Ovary (tissue), 9 donors: ENCODE results near the gene FAM149A. TPM values are rescaled to one million over a fixed set of nuclear protein-coding genes. Genes with fewer than 3 reads are reported as not detected.

Experiments used
- DNase-seq, 5 donors: peaks; one replicate each; pipeline ENCODE4 v3.0.0-alpha.2; 2019 to 2020
- H3K27ac ChIP-seq, 2 donors: fragments of 200-600 bp; one replicate each; pipeline versions ENCODE4 v1.5.1 to v1.8.0; 2019 to 2022
- H3K27me3 ChIP-seq: fragments of 200-600 bp; one replicate; pipeline ENCODE4 v1.8.0; 2022
- H3K36me3 ChIP-seq: fragments of 200-600 bp; sonication (generic); one replicate; pipeline ENCODE4 v1.5.1; 2019
- H3K4me1 ChIP-seq: one replicate; pipeline ENCODE4 v1.8.1; 2013; ENCODE audit warnings: mild to moderate bottlenecking, moderate library complexity; ENCODE audit not compliant: insufficient read depth
- H3K4me3 ChIP-seq: fragments of 200-600 bp; sonication (generic); one replicate; pipeline ENCODE4 v1.5.1; 2017
- H3K9me3 ChIP-seq, 2 donors: fragments of 200-600 bp in 1 of 2; sonication (generic) in 1 of 2; one replicate each; pipeline versions ENCODE4 v1.5.1 to v1.8.1; 2013 to 2019; ENCODE audit warnings: mild to moderate bottlenecking in 1 of 2, moderate library complexity in 1 of 2
- EP300 ChIP-seq: sonication (generic); formaldehyde crosslinking; IDR thresholded peaks from one replicate; pipeline ENCODE4 v1.6.1; 2017; ENCODE audit warnings: antibody characterized with exemption
- POLR2A ChIP-seq: fragments of 450-650 bp; IDR thresholded peaks from one replicate; pipeline ENCODE4 v1.6.1; 2017; ENCODE audit warnings: antibody characterized with exemption, mild to moderate bottlenecking, moderate library complexity
- WGBS, 3 donors: extraction: QIAGEN DNeasy Blood & Tissue Kit in 1 of 3; methylation state at CpG; one replicate each; pipeline versions ENCODE4 v1.1.5 to v1.1.7; 2013 to 2017; 5-methylcytosine and 5-hydroxymethylcytosine counted together
- intact Hi-C, 4 donors: fragments of 100-400 bp; cut with DNase I; formaldehyde crosslinking; loops; one replicate each; pipeline versions ENCODE4 v1.11.0 to v1.15.1; 2022 to 2023
- polyA plus RNA-seq, 2 donors: library from polyadenylated mRNA; stranded (reverse); fragments of 200-250 nt in 1 of 2; fragments of 350-450 nt in 1 of 2; fragmentation: Illumina TruSeq in 1 of 2; extraction: RNeasy Lipid Tissue Mini Kit (QIAGEN cat#74804) in 1 of 2; gene quantifications; one replicate each; pipeline ENCODE4 v1.2.3, GENCODE V29; 2013 to 2014
- total RNA-seq, 7 donors: library from RNA; depleted of rRNA in 2 of 7; stranded (reverse); fragments of >200 nt in 2 of 7; fragmentation: NEBNext Ultra II Directional in 3 of 7; extraction: Animal tissue kit (Norgen Biotek cat#: 25700) in 3 of 7; gene quantifications; one replicate each; pipeline versions ENCODE4 v1.1.0 to v1.2.4, GENCODE V29; 2016 to 2023
- TF ChIP-seq, protein P1 (sequence below), 3 donors: fragments of 450-650 bp in 2 of 3; fragments of 200-600 bp in 1 of 3; IDR thresholded peaks; one replicate each; pipeline versions ENCODE4 v1.5.1 to v1.8.0; 2016 to 2022; ENCODE audit warnings: antibody characterized with exemption in 3 of 3, mild to moderate bottlenecking in 1 of 3
- donor health status: DM: no; HTN: no; CAD: no; lungs with moderate emphysema.
- donor health status: DM: no; HTN: no; CAD: no.
- donor health status: Bipolar disorder and iron deficiency.
- donor health status: DM: yes; HTN: yes; CAD: no.
- donor health status: DM: no; HTN: no; CAD: no.
- donor health status: DM: yes; HTN: yes; CAD: no.

The FAM149A gene
- total and polyA plus RNA-seq, 9 donors = 6.4 to 16.1 (median 12.7) TPM

DNA sequence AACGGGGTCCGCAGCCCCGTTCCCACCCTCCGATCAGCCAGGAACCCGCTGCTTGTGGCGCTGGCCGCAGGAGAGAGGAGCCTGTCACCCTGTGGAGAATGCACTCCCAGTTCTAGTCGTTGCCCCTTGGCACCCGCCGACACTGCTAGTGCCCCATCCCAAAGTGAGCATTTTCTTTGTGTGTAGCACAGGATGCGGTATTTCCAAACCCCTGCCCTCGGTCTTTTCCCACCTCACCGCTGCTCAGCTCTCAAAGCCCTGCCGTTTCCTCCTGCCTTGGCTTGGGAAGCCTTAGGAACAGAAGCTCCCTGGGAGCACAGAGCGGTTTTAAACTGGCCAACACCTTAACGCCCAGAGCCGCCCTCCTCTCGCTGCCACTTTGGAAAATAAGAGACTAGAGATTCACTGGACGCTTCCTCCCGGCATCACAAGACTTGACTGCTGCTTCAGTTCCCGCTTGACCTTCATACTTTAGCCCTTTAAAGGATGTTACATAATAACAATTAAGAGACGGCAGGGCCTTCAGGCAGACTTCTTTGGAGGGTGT is 87.6 kb downstream of the FAM149A start:
- Histone ChIP-seq H3K36me3 (no peaks in the 10 kb centered on the region), H3K27me3 (no peaks in the 10 kb centered on the region), H3K4me1 (peaks cover 6% of the 10 kb centered on the region), H3K27ac (peak overlapping the region; percentile 95 to 97), H3K9me3 (no peaks in the 10 kb centered on the region), H3K4me3 (peak overlapping the region; percentile 79)
- intact Hi-C loops = loop anchor here in 2 of 4 donors (5.0 to 10.0 kb wide), 2 partner anchors 40 to 47 kb away; no protein-coding TSS in a partner anchor
- TF ChIP-seq, protein P1, sequence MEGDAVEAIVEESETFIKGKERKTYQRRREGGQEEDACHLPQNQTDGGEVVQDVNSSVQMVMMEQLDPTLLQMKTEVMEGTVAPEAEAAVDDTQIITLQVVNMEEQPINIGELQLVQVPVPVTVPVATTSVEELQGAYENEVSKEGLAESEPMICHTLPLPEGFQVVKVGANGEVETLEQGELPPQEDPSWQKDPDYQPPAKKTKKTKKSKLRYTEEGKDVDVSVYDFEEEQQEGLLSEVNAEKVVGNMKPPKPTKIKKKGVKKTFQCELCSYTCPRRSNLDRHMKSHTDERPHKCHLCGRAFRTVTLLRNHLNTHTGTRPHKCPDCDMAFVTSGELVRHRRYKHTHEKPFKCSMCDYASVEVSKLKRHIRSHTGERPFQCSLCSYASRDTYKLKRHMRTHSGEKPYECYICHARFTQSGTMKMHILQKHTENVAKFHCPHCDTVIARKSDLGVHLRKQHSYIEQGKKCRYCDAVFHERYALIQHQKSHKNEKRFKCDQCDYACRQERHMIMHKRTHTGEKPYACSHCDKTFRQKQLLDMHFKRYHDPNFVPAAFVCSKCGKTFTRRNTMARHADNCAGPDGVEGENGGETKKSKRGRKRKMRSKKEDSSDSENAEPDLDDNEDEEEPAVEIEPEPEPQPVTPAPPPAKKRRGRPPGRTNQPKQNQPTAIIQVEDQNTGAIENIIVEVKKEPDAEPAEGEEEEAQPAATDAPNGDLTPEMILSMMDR (IDR thresholded peaks at IDR 0.05) = peak in 1 of 3 donors; percentile 14
- TF ChIP-seq POLR2A = peak; percentile 31
- TF ChIP-seq EP300 = no peak
- peak in 4 of 5 donors; percentile 39 to 63 (median 54) for DNase-seq
- WGBS, 3 donors = 0 to 1% (median 0%) methylated on average over 20 to 22 of the region's 22 CpGs

DNA sequence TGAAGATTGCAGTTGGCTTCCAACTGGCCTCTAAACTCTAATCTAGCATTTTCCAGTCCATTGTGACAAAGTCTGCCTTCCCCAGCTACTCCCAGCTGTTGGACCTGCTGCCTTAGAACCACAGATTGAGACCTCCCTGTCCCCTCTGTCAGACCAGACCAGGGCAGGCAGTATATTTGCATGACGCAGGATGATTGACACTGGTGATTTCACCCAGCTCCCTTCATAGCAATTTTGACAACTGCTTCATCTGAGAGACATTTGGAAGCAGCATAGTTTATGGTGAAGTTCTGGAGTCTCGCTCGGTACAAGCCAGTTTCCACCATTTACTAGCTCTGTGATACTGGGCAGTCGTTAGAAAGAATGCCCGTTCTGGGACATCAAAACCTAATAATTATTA is 89.3 kb downstream of the FAM149A start:
- DNase-seq = no peak
- Histone ChIP-seq H3K4me1 (peaks cover 6% of the 10 kb centered on the region), H3K9me3 (no peaks in the 10 kb centered on the region), H3K27ac (no peak overlapping the region), H3K27me3 (no peaks in the 10 kb centered on the region), H3K4me3 (no peak overlapping the region), H3K36me3 (no peaks in the 10 kb centered on the region)
- no peak for TF ChIP-seq POLR2A
- TF ChIP-seq, protein P1 (IDR thresholded peaks at IDR 0.05) = no peak
- TF ChIP-seq EP300 = no peak
- WGBS, 3 donors = 95 to 97% (median 97%) methylated on average over 5 of the region's 5 CpGs
- intact Hi-C loops = loop anchor here in 2 of 4 donors (5.0 to 10.0 kb wide), 2 partner anchors 42 to 49 kb away; no protein-coding TSS in a partner anchor

DNA sequence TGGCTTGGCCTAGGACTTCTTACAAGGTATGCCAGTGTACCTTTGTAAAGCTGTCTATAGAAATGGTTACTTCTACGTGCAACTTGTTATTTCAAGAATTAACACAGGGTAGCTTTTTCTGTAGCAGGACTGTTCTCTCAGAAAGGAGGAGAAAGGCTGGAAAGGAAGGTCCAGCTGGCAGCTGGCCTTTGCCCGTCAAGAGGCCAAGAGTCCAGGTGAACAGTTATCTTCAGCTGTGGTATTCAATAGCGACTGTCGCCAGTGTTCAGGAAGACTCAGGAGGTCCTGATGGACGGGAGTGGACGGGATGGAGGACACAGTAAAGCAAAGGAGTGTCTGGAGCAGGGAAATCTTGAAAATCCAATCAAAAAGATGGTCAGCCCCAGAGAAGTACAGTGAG is 91.6 kb downstream of the FAM149A start:
- no peak overlapping the region for H3K27ac ChIP-seq
- H3K27me3 ChIP-seq = no peaks in the 10 kb centered on the region
- H3K4me3 ChIP-seq = no peak overlapping the region
- TF ChIP-seq EP300 = no peak
- TF ChIP-seq, protein P1 (IDR thresholded peaks at IDR 0.05) = no peak
- TF ChIP-seq POLR2A = no peak
- intact Hi-C loops = loop anchor here in 1 of 4 donors (10.0 kb wide), 1 partner anchor 51 kb away; no protein-coding TSS in a partner anchor
- H3K36me3 ChIP-seq = no peaks in the 10 kb centered on the region
- no peaks in the 10 kb centered on the region for H3K9me3 ChIP-seq
- H3K4me1 ChIP-seq = peaks cover 2% of the 10 kb centered on the region
- WGBS, 3 donors = 95 to 96% (median 96%) methylated on average over 6 of the region's 6 CpGs
- no peak for DNase-seq

DNA sequence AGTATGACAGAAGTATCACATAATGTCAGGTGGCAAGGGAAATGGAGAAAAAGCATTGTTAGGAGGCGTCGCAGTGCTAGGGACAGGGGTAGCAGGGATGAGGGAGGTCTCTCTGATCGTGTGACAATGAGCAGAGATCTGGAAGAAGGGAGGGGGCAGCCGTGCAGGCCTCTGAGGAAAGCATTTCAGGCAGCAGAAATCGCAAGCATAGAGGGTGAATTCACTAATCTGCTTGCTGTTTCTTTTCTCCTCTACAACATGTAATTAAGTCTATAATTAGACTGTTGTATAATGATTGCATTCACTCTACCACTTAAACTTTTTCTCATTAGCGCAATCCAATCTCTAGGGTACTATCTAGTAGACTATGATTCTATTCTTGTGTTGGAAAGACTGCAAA is 96.0 kb downstream of the FAM149A start:
- WGBS, 3 donors = 71 to 74% (median 72%) methylated on average over 6 of the region's 6 CpGs
- intact Hi-C loops = no loop called here
- Histone ChIP-seq H3K27me3 (no peaks in the 10 kb centered on the region), H3K4me1 (peaks cover 5% of the 10 kb centered on the region), H3K4me3 (no peak overlapping the region), H3K36me3 (no peaks in the 10 kb centered on the region), H3K27ac (no peak overlapping the region), H3K9me3 (no peaks in the 10 kb centered on the region)
- TF ChIP-seq POLR2A = no peak
- TF ChIP-seq, protein P1 (IDR thresholded peaks at IDR 0.05) = no peak
- no peak for DNase-seq
